HepG2 (cell line): ENCODE results near the gene UBAP2. TPM values are rescaled to one million over a fixed set of nuclear protein-coding genes. Genes with fewer than 3 reads are reported as not detected.

ENCODE experiments used
- CC2D1A ChIP-seq: sonication (generic); formaldehyde crosslinking; IDR thresholded peaks from 2 replicates; pipeline ENCODE4 v1.8.1; 2023; ENCODE audit warnings: mild to moderate bottlenecking, missing genetic modification reagents
- JUNB ChIP-seq: sonication (generic); formaldehyde crosslinking; IDR thresholded peaks from 2 replicates; pipeline ENCODE4 v1.8.0; 2022; ENCODE audit warnings: missing genetic modification reagents, mild to moderate bottlenecking, borderline replicate concordance
- NFIB ChIP-seq: sonication (generic); formaldehyde crosslinking; IDR thresholded peaks from 2 replicates; pipeline ENCODE4 v1.9.0; 2021; ENCODE audit warnings: missing genetic modification reagents, mild to moderate bottlenecking, borderline replicate concordance
- PAX8 ChIP-seq: sonication (generic); formaldehyde crosslinking; IDR thresholded peaks from 2 replicates; pipeline ENCODE4 v1.8.0; 2022; ENCODE audit warnings: mild to moderate bottlenecking, missing genetic modification reagents, borderline replicate concordance
- PHF8 ChIP-seq: sonication (generic); formaldehyde crosslinking; IDR thresholded peaks from 2 replicates; pipeline ENCODE4 v1.5.0; 2020; ENCODE audit warnings: missing genetic modification reagents
- RFX5 ChIP-seq: IDR thresholded peaks from 2 replicates; pipeline ENCODE4 v1.6.1; 2011; ENCODE audit warnings: low read depth, low read length, improper control_type of control experiment
- ZBTB33 ChIP-seq: sonication (generic); formaldehyde crosslinking; IDR thresholded peaks from 2 replicates; pipeline ENCODE4 v1.4.0; 2020; ENCODE audit warnings: missing genetic modification reagents
- ZBTB42 ChIP-seq: sonication (generic); formaldehyde crosslinking; IDR thresholded peaks from 2 replicates; pipeline ENCODE4 v1.5.0; 2020; ENCODE audit warnings: mild to moderate bottlenecking, missing genetic modification reagents
- ZNF260 ChIP-seq: sonication (generic); formaldehyde crosslinking; IDR thresholded peaks from 2 replicates; pipeline ENCODE4 v1.4.0; 2020; ENCODE audit warnings: missing genetic modification reagents, low read depth, mild to moderate bottlenecking, borderline replicate concordance
- ZNF44 ChIP-seq: sonication (generic); formaldehyde crosslinking; IDR thresholded peaks from 2 replicates; pipeline ENCODE4 v1.5.1; 2020; ENCODE audit warnings: mild to moderate bottlenecking, missing genetic modification reagents
- ZNF549 ChIP-seq: sonication (generic); formaldehyde crosslinking; IDR thresholded peaks from 2 replicates; pipeline ENCODE4 v1.5.0; 2020; ENCODE audit warnings: missing genetic modification reagents
- ZNF644 ChIP-seq: IDR thresholded peaks from 2 replicates; pipeline ENCODE4 v1.6.1; 2016; ENCODE audit warnings: low read depth
- ZNF7 ChIP-seq: IDR thresholded peaks from 2 replicates; pipeline ENCODE4 v1.6.1; 2016; ENCODE audit warnings: missing biosample characterization, missing genetic modification reagents
- ZNF737 ChIP-seq: sonication (generic); formaldehyde crosslinking; IDR thresholded peaks from 2 replicates; pipeline ENCODE4 v1.5.0; 2020; ENCODE audit warnings: missing genetic modification reagents, mild to moderate bottlenecking, borderline replicate concordance
- ZNF839 ChIP-seq: sonication (generic); formaldehyde crosslinking; IDR thresholded peaks from 2 replicates; pipeline ENCODE4 v1.4.0; 2020; ENCODE audit warnings: missing genetic modification reagents, mild to moderate bottlenecking, borderline replicate concordance
- ZNF879 ChIP-seq: sonication (generic); formaldehyde crosslinking; IDR thresholded peaks from 2 replicates; pipeline ENCODE4 v1.8.1; 2023; ENCODE audit warnings: missing genetic modification reagents
- ZSCAN9 ChIP-seq: IDR thresholded peaks from 2 replicates; pipeline ENCODE4 v1.6.1; 2016; ENCODE audit warnings: borderline replicate concordance
- polyA plus RNA-seq, 8 experiments: library from polyadenylated mRNA; depleted of rRNA in 3 of 8; stranded (reverse) in 7 of 8; unstranded in 1 of 8; fragments of >200 nt; fragmentation: Illumina TruSeq in 4 of 8; extraction: Trizol in 4 of 8; gene quantifications; 2 replicates each; pipeline versions ENCODE4 v1.2.1 to v1.2.3, GENCODE V29; 2011 to 2016; ENCODE audit warnings: low read depth in 4 of 8, missing spikeins in 1 of 8, mixed read lengths in 1 of 8; ENCODE audit not compliant: insufficient read depth in 1 of 8
- total RNA-seq, 5 experiments: library from RNA; depleted of rRNA; stranded (reverse); fragments of >200 nt; fragmentation: Illumina TruSeq; extraction: Trizol; gene quantifications; 2 replicates each; pipeline ENCODE4 v1.2.3, GENCODE V29; 2016; ENCODE audit warnings: low read depth in 1 of 5
- TF ChIP-seq, protein P1 (sequence below): sonication (generic); formaldehyde crosslinking; IDR thresholded peaks from 2 replicates; pipeline ENCODE4 v1.4.0; 2020; ENCODE audit warnings: missing genetic modification reagents
- TF ChIP-seq, protein P2 (sequence below): fragments of 450-650 bp; IDR thresholded peaks from 2 replicates; pipeline ENCODE4 v1.6.1; 2017

UBAP2 gene
- total and polyA plus RNA-seq, 2 of the 13 experiments (the other 11 are each of a cell fraction or from before 2014, with no cell fraction given) = 19.0 to 22.0 TPM

DNA sequence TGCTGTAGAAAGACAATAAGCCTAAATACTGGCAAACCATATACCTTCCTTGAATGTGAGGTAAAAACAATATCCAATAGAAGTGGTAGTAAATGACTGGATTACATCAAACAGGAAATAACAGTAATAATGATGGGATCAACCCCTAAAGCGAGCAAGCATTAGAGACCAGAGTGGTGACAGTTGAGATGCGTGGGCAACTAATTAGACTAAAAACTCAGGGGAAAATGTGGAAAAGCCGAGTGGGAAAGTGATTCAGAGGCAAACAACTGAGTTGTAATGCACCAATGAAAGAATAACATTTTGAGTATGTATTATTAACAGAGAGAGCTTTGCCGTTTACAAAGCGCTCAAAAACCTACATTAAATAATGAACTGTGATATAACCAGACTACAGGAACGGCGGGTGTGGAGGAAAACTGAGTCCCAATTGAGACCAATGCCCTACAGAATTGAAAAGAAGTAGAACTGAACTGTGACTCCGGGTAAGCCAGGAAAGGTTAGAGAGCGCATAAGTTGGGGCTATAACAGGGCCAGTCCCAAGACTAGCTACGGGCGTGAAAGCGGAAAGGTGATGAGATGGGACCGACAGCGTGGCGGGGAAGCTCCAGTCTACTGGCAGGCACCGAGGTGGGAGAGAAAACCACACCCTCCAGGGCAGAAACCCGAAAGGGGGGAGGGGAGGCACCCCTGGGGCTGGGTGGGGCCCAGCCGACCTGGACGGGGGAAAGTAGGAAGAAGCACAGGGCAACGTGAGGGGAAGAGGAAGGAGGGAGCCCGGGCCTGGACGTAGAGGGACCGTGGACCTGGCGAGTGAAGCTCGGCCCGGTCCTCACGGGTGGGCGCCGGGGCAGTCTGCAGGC, 592 bp downstream of the UBAP2 start (continued):
- TF ChIP-seq, protein P1, sequence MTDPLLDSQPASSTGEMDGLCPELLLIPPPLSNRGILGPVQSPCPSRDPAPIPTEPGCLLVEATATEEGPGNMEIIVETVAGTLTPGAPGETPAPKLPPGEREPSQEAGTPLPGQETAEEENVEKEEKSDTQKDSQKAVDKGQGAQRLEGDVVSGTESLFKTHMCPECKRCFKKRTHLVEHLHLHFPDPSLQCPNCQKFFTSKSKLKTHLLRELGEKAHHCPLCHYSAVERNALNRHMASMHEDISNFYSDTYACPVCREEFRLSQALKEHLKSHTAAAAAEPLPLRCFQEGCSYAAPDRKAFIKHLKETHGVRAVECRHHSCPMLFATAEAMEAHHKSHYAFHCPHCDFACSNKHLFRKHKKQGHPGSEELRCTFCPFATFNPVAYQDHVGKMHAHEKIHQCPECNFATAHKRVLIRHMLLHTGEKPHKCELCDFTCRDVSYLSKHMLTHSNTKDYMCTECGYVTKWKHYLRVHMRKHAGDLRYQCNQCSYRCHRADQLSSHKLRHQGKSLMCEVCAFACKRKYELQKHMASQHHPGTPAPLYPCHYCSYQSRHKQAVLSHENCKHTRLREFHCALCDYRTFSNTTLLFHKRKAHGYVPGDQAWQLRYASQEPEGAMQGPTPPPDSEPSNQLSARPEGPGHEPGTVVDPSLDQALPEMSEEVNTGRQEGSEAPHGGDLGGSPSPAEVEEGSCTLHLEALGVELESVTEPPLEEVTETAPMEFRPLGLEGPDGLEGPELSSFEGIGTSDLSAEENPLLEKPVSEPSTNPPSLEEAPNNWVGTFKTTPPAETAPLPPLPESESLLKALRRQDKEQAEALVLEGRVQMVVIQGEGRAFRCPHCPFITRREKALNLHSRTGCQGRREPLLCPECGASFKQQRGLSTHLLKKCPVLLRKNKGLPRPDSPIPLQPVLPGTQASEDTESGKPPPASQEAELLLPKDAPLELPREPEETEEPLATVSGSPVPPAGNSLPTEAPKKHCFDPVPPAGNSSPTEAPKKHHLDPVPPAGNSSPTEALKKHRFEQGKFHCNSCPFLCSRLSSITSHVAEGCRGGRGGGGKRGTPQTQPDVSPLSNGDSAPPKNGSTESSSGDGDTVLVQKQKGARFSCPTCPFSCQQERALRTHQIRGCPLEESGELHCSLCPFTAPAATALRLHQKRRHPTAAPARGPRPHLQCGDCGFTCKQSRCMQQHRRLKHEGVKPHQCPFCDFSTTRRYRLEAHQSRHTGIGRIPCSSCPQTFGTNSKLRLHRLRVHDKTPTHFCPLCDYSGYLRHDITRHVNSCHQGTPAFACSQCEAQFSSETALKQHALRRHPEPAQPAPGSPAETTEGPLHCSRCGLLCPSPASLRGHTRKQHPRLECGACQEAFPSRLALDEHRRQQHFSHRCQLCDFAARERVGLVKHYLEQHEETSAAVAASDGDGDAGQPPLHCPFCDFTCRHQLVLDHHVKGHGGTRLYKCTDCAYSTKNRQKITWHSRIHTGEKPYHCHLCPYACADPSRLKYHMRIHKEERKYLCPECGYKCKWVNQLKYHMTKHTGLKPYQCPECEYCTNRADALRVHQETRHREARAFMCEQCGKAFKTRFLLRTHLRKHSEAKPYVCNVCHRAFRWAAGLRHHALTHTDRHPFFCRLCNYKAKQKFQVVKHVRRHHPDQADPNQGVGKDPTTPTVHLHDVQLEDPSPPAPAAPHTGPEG (CRISPR knock-in tag) = no peak; the same call in 1 of the 2 replicates
- TF ChIP-seq ZNF879 (CRISPR knock-in tag) (no peak), RFX5 (no peak), ZNF737 (no peak), ZSCAN9 (no peak), ZNF644 (CRISPR knock-in tag) (no peak), ZNF7 (CRISPR knock-in tag) (no peak), PHF8 (CRISPR knock-in tag) (no peak), CC2D1A (CRISPR knock-in tag) (no peak), ZNF44 (CRISPR knock-in tag) (no peak), ZNF260 (CRISPR knock-in tag) (no peak), PAX8 (no peak), ZNF839 (CRISPR knock-in tag) (no peak), NFIB (CRISPR knock-in tag) (no peak), ZNF549 (no peak), ZBTB42 (CRISPR knock-in tag) (no peak), ZBTB33 (CRISPR knock-in tag) (no peak), JUNB (CRISPR knock-in tag) (no peak)
- TF ChIP-seq, protein P2, sequence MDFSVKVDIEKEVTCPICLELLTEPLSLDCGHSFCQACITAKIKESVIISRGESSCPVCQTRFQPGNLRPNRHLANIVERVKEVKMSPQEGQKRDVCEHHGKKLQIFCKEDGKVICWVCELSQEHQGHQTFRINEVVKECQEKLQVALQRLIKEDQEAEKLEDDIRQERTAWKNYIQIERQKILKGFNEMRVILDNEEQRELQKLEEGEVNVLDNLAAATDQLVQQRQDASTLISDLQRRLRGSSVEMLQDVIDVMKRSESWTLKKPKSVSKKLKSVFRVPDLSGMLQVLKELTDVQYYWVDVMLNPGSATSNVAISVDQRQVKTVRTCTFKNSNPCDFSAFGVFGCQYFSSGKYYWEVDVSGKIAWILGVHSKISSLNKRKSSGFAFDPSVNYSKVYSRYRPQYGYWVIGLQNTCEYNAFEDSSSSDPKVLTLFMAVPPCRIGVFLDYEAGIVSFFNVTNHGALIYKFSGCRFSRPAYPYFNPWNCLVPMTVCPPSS = no peak
